GM23248 (cell line): ENCODE results near the gene SIAH2. TPM values are rescaled to one million over a fixed set of nuclear protein-coding genes. Genes with fewer than 3 reads are reported as not detected.

Experiments
- DNase-seq: peaks from one replicate; pipeline ENCODE4 v3.0.0-alpha.2; 2015
- H2AFZ ChIP-seq: fragments of 200-600 bp; sonication (generic); 2 replicates; pipeline ENCODE4 v1.6.1; 2016; ENCODE audit warnings: antibody characterized with exemption
- H3F3A ChIP-seq: fragments of 200-600 bp; sonication (generic); 2 replicates; pipeline ENCODE4 v1.6.1; 2016; ENCODE audit warnings: mild to moderate bottlenecking, antibody characterized with exemption, mixed run types; ENCODE audit not compliant: insufficient read depth
- H3K27ac ChIP-seq: fragments of 200-600 bp; sonication (generic); 2 replicates; pipeline ENCODE4 v1.5.1; 2016; ENCODE audit warnings: mild to moderate bottlenecking
- H3K27me3 ChIP-seq: fragments of 200-600 bp; sonication (generic); replicated peaks from 2 replicates; pipeline ENCODE4 v1.6.1; 2016; ENCODE audit warnings: mild to moderate bottlenecking; ENCODE audit not compliant: insufficient read depth
- H3K36me3 ChIP-seq: fragments of 200-600 bp; sonication (generic); 2 replicates; pipeline ENCODE4 v1.6.1; 2016; ENCODE audit warnings: low read depth, mild to moderate bottlenecking
- H3K4me1 ChIP-seq: fragments of 200-600 bp; sonication (generic); 2 replicates; pipeline ENCODE4 v1.6.1; 2016; ENCODE audit warnings: mild to moderate bottlenecking; ENCODE audit not compliant: insufficient read depth
- H3K4me2 ChIP-seq: fragments of 200-600 bp; sonication (generic); one replicate; pipeline ENCODE4 v1.6.1; 2016; ENCODE audit warnings: mild to moderate bottlenecking; ENCODE audit not compliant: unreplicated experiment
- H3K4me3 ChIP-seq: fragments of 200-600 bp; sonication (generic); 2 replicates; pipeline ENCODE4 v1.5.1; 2016; ENCODE audit warnings: mild to moderate bottlenecking
- H3K79me2 ChIP-seq: fragments of 200-600 bp; sonication (generic); 2 replicates; pipeline ENCODE4 v1.6.1; 2016; ENCODE audit warnings: mild to moderate bottlenecking; ENCODE audit not compliant: insufficient read depth
- H3K9ac ChIP-seq: fragments of 200-600 bp; sonication (generic); 2 replicates; pipeline ENCODE4 v1.6.1; 2016; ENCODE audit warnings: mild to moderate bottlenecking
- H3K9me2 ChIP-seq: fragments of 200-600 bp; sonication (generic); 2 replicates; pipeline ENCODE4 v1.6.1; 2016; ENCODE audit warnings: mixed run types, mild to moderate bottlenecking, moderate library complexity; ENCODE audit not compliant: insufficient read depth
- H3K9me3 ChIP-seq: fragments of 200-600 bp; sonication (generic); one replicate; pipeline ENCODE4 v1.6.1; 2017; ENCODE audit warnings: low read depth
- H4K20me1 ChIP-seq: fragments of 200-600 bp; sonication (generic); 2 replicates; pipeline ENCODE4 v1.6.0; 2016; ENCODE audit not compliant: insufficient read depth
- EZH2 ChIP-seq: fragments of 200-600 bp; sonication (generic); IDR thresholded peaks from 2 replicates; pipeline ENCODE4 v1.6.1; 2018; ENCODE audit warnings: antibody characterized with exemption, mild to moderate bottlenecking; ENCODE audit not compliant: insufficient read depth, poor library complexity, severe bottlenecking
- EZH2phosphoT487 ChIP-seq: fragments of 200-600 bp; sonication (generic); IDR thresholded peaks from 2 replicates; pipeline ENCODE4 v1.6.1; 2018; ENCODE audit warnings: antibody characterized with exemption, moderate library complexity, mild to moderate bottlenecking, low read depth; ENCODE audit not compliant: insufficient read depth
- WGBS, 2 experiments: methylation state at CpG; one replicate each; pipeline ENCODE4 v1.1.6; 2015 to 2017; ENCODE audit warnings: low lambda C conversion rate in 2 of 2, low coverage in 1 of 2; ENCODE audit errors: missing lambda C conversion rate in 2 of 2; 5-methylcytosine and 5-hydroxymethylcytosine counted together
- in situ Hi-C: fragments of 300-500 bp; cut with MboI; formaldehyde crosslinking; loops from 2 replicates; pipeline ENCODE4 v1.15.0; 2020
- polyA plus RNA-seq: library from polyadenylated mRNA; unstranded; fragments of >200 nt; fragmentation: Nextera tagmentation; extraction: Ambion mirVana; gene quantifications from 2 replicates; pipeline ENCODE4 v1.2.1, GENCODE V29; 2016
- total RNA-seq: library from RNA; depleted of rRNA; stranded (reverse); fragments of >200 nt; shearing (Covaris generic); gene quantifications from 2 replicates; pipeline ENCODE4 v1.2.3, GENCODE V29; 2014

SIAH2 gene
- total and polyA plus RNA-seq, 2 experiments from 2014 or later: 27.2 to 84.7 TPM

DNA sequence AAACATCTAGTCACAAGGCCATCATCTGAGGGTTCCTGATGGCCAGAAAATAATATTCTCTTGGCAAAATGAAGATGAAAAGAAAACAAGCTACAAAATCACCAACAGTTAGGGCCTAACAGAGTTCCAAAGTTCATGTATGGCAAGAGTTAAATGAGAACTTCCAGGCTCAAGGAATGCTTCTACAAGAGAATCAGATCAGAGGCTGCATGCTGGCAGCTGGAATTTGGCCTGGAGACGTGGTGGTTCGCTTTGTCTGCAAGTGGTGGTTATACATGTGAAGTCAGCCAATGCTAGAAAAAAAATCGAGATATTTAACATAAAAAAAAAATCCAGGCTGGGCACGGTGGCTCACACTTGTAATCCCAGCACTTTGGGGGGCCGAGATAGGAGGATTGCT is 5.6 kb downstream of the SIAH2 start:
- Histone ChIP-seq H2AFZ (no peak overlapping the region), H3K9me3 (no peaks in the 10 kb centered on the region), H3K79me2 (peaks cover 100% of the 10 kb centered on the region), H3K27ac (no peak overlapping the region), H4K20me1 (no peaks in the 10 kb centered on the region; the same call in 1 of the 2 replicates), H3K4me3 (no peak overlapping the region), H3K4me2 (no peak overlapping the region), H3K9me2 (no peaks in the 10 kb centered on the region), H3K9ac (no peak overlapping the region), H3K27me3 (no peaks in the 10 kb centered on the region), H3K4me1 (peaks cover 36% of the 10 kb centered on the region), H3K36me3 (no peaks in the 10 kb centered on the region), H3F3A (peaks cover 9% of the 10 kb centered on the region; the same call in 1 of the 2 replicates)
- WGBS, 2 experiments: 59 to 60% methylated on average over 5 of the region's 5 CpGs
- DNase-seq: no peak
- no peak for TF ChIP-seq EZH2
- no peak for TF ChIP-seq EZH2phosphoT487
- in situ Hi-C loops: no loop called here

DNA sequence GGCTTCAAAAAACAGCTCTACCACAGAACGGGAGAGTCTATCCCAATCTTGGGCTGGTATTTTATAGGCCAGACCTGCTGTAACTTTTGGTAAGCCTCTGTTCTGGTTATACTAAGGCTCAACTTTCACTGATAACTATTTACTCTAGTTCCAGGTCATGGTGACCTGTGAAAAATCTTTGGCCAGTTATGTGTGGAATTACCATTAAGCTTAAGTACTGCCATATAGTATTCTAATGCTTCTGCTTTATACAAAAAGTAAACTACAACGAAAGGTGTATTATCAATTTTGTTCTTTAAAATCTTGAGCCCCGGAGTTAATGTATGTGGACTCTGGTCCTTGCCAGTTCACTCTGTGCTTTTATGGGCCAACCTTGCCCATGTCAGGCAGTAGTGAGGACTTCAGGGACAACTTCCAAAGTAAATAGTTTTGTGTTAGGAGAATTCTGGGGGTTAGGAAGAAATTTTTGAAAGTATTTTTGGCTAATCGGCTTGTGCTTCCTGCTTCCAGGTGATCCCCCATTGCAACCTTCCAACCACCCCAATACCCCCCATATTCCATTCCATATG is 6.4 kb downstream of the SIAH2 start:
- WGBS, 2 experiments: 91 to 94% methylated on average over 4 of the region's 4 CpGs
- Histone ChIP-seq H3K4me2 (peak overlapping the region; percentile 37), H3K9me2 (no peaks in the 10 kb centered on the region), H3K27ac (peak overlapping the region; percentile 47), H4K20me1 (peaks cover 4% of the 10 kb centered on the region; the same call in 1 of the 2 replicates), H3F3A (peaks cover 9% of the 10 kb centered on the region; the same call in 1 of the 2 replicates), H3K9me3 (no peaks in the 10 kb centered on the region), H3K4me3 (no peak overlapping the region), H2AFZ (no peak overlapping the region), H3K27me3 (no peaks in the 10 kb centered on the region), H3K79me2 (peaks cover 100% of the 10 kb centered on the region), H3K9ac (peak overlapping the region; percentile 49), H3K4me1 (peaks cover 39% of the 10 kb centered on the region), H3K36me3 (no peaks in the 10 kb centered on the region)
- no peak for DNase-seq
- no peak for TF ChIP-seq EZH2
- no peak for TF ChIP-seq EZH2phosphoT487
- in situ Hi-C loops: no loop called here

DNA sequence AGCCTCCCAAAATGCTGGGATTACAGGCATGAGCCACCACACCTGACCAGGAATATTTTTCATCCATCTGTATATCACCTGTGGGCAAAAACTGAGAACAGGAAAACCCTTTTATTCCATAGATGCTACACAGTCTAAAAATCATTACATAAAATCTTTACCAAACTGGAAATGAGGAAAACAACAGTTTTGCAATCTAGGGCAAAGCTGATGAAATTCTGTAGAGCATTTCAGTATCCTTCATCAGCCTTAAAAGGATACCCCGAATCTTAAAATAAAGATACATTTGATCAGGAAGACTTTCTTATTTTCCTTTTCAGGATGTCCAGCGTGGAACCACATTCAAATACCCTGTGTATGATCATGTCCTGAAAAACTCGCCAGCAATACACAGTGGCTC is 7.1 kb downstream of the SIAH2 start:
- H3K79me2 ChIP-seq: peaks cover 100% of the 10 kb centered on the region
- 67 to 78% methylated on average over 3 of the region's 3 CpGs for WGBS, 2 experiments
- H2AFZ ChIP-seq: peak overlapping the region; percentile 21; the same call in 1 of the 2 replicates
- peak overlapping the region; percentile 37 for H3K4me2 ChIP-seq
- peaks cover 39% of the 10 kb centered on the region for H3K4me1 ChIP-seq
- no peaks in the 10 kb centered on the region for H3K9me2 ChIP-seq
- H3K27ac ChIP-seq: peak overlapping the region; percentile 47
- no peaks in the 10 kb centered on the region; the same call in 1 of the 2 replicates for H3K36me3 ChIP-seq
- H3F3A ChIP-seq: peaks cover 9% of the 10 kb centered on the region; the same call in 1 of the 2 replicates
- peaks cover 4% of the 10 kb centered on the region; the same call in 1 of the 2 replicates for H4K20me1 ChIP-seq
- H3K9me3 ChIP-seq: no peaks in the 10 kb centered on the region
- H3K27me3 ChIP-seq: no peaks in the 10 kb centered on the region
- DNase-seq: peak; percentile 46
- no peak overlapping the region for H3K4me3 ChIP-seq
- in situ Hi-C loops: no loop called here
- TF ChIP-seq EZH2 (no peak), EZH2phosphoT487 (no peak)
- peak overlapping the region; percentile 49 for H3K9ac ChIP-seq

DNA sequence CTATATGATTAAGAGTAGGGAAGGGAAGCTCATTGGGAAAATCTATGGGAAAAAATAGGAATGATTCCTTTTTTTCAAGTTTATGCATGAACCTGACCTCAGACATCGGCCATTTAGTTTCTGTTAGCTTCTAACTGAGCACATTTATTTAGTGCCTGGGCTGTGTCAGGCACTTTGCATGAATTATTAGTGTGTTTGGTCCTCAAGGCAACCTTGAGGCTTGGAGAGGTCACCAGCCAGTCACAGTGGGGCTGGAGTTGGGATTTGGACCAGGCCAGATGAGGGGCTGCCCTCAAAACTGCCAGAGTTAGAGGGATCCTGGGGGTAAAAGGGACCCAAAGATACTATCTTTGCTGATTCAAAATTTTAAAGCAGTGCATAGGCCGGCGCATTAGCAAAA is 8.1 kb downstream of the SIAH2 start:
- H3K9ac ChIP-seq: no peak overlapping the region
- no peak for TF ChIP-seq EZH2phosphoT487
- no peak for TF ChIP-seq EZH2
- no peak overlapping the region for H2AFZ ChIP-seq
- H3K79me2 ChIP-seq: peaks cover 100% of the 10 kb centered on the region
- H3K4me2 ChIP-seq: no peak overlapping the region
- H3K36me3 ChIP-seq: no peaks in the 10 kb centered on the region; the same call in 1 of the 2 replicates
- in situ Hi-C loops: no loop called here
- no peaks in the 10 kb centered on the region for H3K9me3 ChIP-seq
- H3K4me3 ChIP-seq: no peak overlapping the region
- no peak overlapping the region for H3K27ac ChIP-seq
- peaks cover 36% of the 10 kb centered on the region for H3K4me1 ChIP-seq
- peaks cover 7% of the 10 kb centered on the region; the same call in 1 of the 2 replicates for H4K20me1 ChIP-seq
- H3K9me2 ChIP-seq: no peaks in the 10 kb centered on the region
- DNase-seq: no peak
- H3K27me3 ChIP-seq: no peaks in the 10 kb centered on the region
- H3F3A ChIP-seq: peaks cover 9% of the 10 kb centered on the region; the same call in 1 of the 2 replicates
- 99 to 100% methylated on average over 3 of the region's 3 CpGs for WGBS, 2 experiments
